GM23248 (cell line): Measurements from ENCODE around the gene LRRC4B. TPM values are rescaled to one million over a fixed set of nuclear protein-coding genes. Genes with fewer than 3 reads are reported as not detected.

ENCODE experiments used
- DNase-seq: peaks from one replicate; pipeline ENCODE4 v3.0.0-alpha.2; 2015
- H2AFZ ChIP-seq: fragments of 200-600 bp; sonication (generic); 2 replicates; pipeline ENCODE4 v1.6.1; 2016; ENCODE audit warnings: antibody characterized with exemption
- H3F3A ChIP-seq: fragments of 200-600 bp; sonication (generic); 2 replicates; pipeline ENCODE4 v1.6.1; 2016; ENCODE audit warnings: mild to moderate bottlenecking, antibody characterized with exemption, mixed run types; ENCODE audit not compliant: insufficient read depth
- H3K27ac ChIP-seq: fragments of 200-600 bp; sonication (generic); 2 replicates; pipeline ENCODE4 v1.5.1; 2016; ENCODE audit warnings: mild to moderate bottlenecking
- H3K27me3 ChIP-seq: fragments of 200-600 bp; sonication (generic); replicated peaks from 2 replicates; pipeline ENCODE4 v1.6.1; 2016; ENCODE audit warnings: mild to moderate bottlenecking; ENCODE audit not compliant: insufficient read depth
- H3K36me3 ChIP-seq: fragments of 200-600 bp; sonication (generic); 2 replicates; pipeline ENCODE4 v1.6.1; 2016; ENCODE audit warnings: low read depth, mild to moderate bottlenecking
- H3K4me1 ChIP-seq: fragments of 200-600 bp; sonication (generic); 2 replicates; pipeline ENCODE4 v1.6.1; 2016; ENCODE audit warnings: mild to moderate bottlenecking; ENCODE audit not compliant: insufficient read depth
- H3K4me2 ChIP-seq: fragments of 200-600 bp; sonication (generic); one replicate; pipeline ENCODE4 v1.6.1; 2016; ENCODE audit warnings: mild to moderate bottlenecking; ENCODE audit not compliant: unreplicated experiment
- H3K4me3 ChIP-seq: fragments of 200-600 bp; sonication (generic); 2 replicates; pipeline ENCODE4 v1.5.1; 2016; ENCODE audit warnings: mild to moderate bottlenecking
- H3K79me2 ChIP-seq: fragments of 200-600 bp; sonication (generic); 2 replicates; pipeline ENCODE4 v1.6.1; 2016; ENCODE audit warnings: mild to moderate bottlenecking; ENCODE audit not compliant: insufficient read depth
- H3K9ac ChIP-seq: fragments of 200-600 bp; sonication (generic); 2 replicates; pipeline ENCODE4 v1.6.1; 2016; ENCODE audit warnings: mild to moderate bottlenecking
- H3K9me2 ChIP-seq: fragments of 200-600 bp; sonication (generic); 2 replicates; pipeline ENCODE4 v1.6.1; 2016; ENCODE audit warnings: mixed run types, mild to moderate bottlenecking, moderate library complexity; ENCODE audit not compliant: insufficient read depth
- H3K9me3 ChIP-seq: fragments of 200-600 bp; sonication (generic); one replicate; pipeline ENCODE4 v1.6.1; 2017; ENCODE audit warnings: low read depth
- H4K20me1 ChIP-seq: fragments of 200-600 bp; sonication (generic); 2 replicates; pipeline ENCODE4 v1.6.0; 2016; ENCODE audit not compliant: insufficient read depth
- EZH2 ChIP-seq: fragments of 200-600 bp; sonication (generic); IDR thresholded peaks from 2 replicates; pipeline ENCODE4 v1.6.1; 2018; ENCODE audit warnings: antibody characterized with exemption, mild to moderate bottlenecking; ENCODE audit not compliant: insufficient read depth, poor library complexity, severe bottlenecking
- EZH2phosphoT487 ChIP-seq: fragments of 200-600 bp; sonication (generic); IDR thresholded peaks from 2 replicates; pipeline ENCODE4 v1.6.1; 2018; ENCODE audit warnings: antibody characterized with exemption, moderate library complexity, mild to moderate bottlenecking, low read depth; ENCODE audit not compliant: insufficient read depth
- WGBS, 2 experiments: methylation state at CpG; one replicate each; pipeline ENCODE4 v1.1.6; 2015 to 2017; ENCODE audit warnings: low lambda C conversion rate in 2 of 2, low coverage in 1 of 2; ENCODE audit errors: missing lambda C conversion rate in 2 of 2; 5-methylcytosine and 5-hydroxymethylcytosine counted together
- in situ Hi-C: fragments of 300-500 bp; cut with MboI; formaldehyde crosslinking; loops from 2 replicates; pipeline ENCODE4 v1.15.0; 2020
- polyA plus RNA-seq: library from polyadenylated mRNA; unstranded; fragments of >200 nt; fragmentation: Nextera tagmentation; extraction: Ambion mirVana; gene quantifications from 2 replicates; pipeline ENCODE4 v1.2.1, GENCODE V29; 2016
- total RNA-seq: library from RNA; depleted of rRNA; stranded (reverse); fragments of >200 nt; shearing (Covaris generic); gene quantifications from 2 replicates; pipeline ENCODE4 v1.2.3, GENCODE V29; 2014

The LRRC4B gene
- total and polyA plus RNA-seq, 2 experiments from 2014 or later, result not detected

DNA sequence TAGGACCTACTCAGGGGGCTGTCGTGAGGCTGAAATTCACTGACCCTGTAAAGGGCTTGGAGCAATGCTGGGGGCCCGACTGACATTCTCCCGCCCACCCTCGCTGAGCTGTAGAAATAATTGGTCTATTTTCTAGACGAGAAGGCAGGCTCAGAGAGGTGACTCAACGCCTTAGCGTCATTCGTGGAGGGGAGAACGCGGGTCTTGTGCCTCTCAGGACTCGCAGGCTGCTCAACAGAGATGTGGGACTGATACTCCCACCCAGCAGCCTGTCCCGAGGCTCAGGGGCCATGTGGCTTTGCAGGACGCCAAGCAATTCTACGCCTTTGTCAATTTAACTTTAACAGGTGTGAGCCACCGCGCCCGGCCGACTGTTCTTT, 30.9 kb downstream of the LRRC4B start:
- no peak for DNase-seq
- no peak overlapping the region for H2AFZ ChIP-seq
- H3K4me1 ChIP-seq, result no peaks in the 10 kb centered on the region
- in situ Hi-C loops, result no loop called here
- no peaks in the 10 kb centered on the region for H3F3A ChIP-seq
- no peak overlapping the region for H3K4me2 ChIP-seq
- H3K9ac ChIP-seq, result no peak overlapping the region
- TF ChIP-seq EZH2phosphoT487, result no peak
- no peak for TF ChIP-seq EZH2
- no peaks in the 10 kb centered on the region for H3K9me3 ChIP-seq
- no peak overlapping the region for H3K27ac ChIP-seq
- WGBS, 2 experiments, result 76 to 79% methylated on average over 18 of the region's 18 CpGs
- no peaks in the 10 kb centered on the region for H3K9me2 ChIP-seq
- no peaks in the 10 kb centered on the region for H3K27me3 ChIP-seq
- H3K36me3 ChIP-seq, result no peaks in the 10 kb centered on the region
- no peaks in the 10 kb centered on the region for H4K20me1 ChIP-seq
- H3K79me2 ChIP-seq, result no peaks in the 10 kb centered on the region
- H3K4me3 ChIP-seq, result no peak overlapping the region

DNA sequence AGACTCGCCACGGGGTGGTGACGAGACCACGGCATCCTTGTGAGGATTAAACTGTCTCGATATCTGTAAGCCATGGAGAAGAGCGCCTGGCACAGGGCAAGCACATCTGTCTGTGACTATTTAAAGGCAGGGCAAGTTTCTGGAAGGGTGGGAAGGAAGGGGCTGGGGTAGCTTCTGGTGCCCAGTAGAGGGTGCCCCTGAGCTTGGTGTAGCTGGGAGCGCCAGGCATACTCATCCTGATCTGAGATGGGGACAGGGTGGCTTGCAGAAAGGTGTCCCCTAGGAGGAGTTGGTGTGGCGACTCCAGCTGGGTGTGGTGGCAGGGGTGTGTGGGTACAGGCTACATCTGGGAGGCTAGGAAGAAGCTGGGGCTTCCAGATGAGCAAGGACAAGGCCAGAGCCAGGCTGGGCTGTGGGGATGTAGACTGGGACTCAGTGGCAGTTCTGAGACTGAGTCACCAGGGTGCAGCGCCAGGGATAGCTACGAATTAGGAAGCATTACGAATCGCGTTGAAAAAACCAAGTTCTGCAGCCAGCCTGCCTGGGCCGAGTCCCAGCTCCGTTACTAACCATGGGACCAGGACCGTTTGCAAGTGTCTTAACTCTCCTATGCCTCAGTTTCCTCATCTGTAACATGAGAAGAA, 31.5 kb downstream of the LRRC4B start:
- no peak overlapping the region for H3K4me3 ChIP-seq
- H3K9me3 ChIP-seq, result no peaks in the 10 kb centered on the region
- DNase-seq, result no peak
- WGBS, 2 experiments, result 54% methylated on average over 16 of the region's 16 CpGs
- H3K36me3 ChIP-seq, result no peaks in the 10 kb centered on the region
- in situ Hi-C loops, result no loop called here
- H3K4me2 ChIP-seq, result no peak overlapping the region
- TF ChIP-seq EZH2phosphoT487, result no peak
- no peak for TF ChIP-seq EZH2
- no peak overlapping the region for H3K27ac ChIP-seq
- H3K4me1 ChIP-seq, result no peaks in the 10 kb centered on the region
- H3K27me3 ChIP-seq, result no peaks in the 10 kb centered on the region
- no peak overlapping the region for H2AFZ ChIP-seq
- H3K9ac ChIP-seq, result no peak overlapping the region
- H3K79me2 ChIP-seq, result no peaks in the 10 kb centered on the region
- no peaks in the 10 kb centered on the region for H3K9me2 ChIP-seq
- H3F3A ChIP-seq, result no peaks in the 10 kb centered on the region
- H4K20me1 ChIP-seq, result no peaks in the 10 kb centered on the region

DNA sequence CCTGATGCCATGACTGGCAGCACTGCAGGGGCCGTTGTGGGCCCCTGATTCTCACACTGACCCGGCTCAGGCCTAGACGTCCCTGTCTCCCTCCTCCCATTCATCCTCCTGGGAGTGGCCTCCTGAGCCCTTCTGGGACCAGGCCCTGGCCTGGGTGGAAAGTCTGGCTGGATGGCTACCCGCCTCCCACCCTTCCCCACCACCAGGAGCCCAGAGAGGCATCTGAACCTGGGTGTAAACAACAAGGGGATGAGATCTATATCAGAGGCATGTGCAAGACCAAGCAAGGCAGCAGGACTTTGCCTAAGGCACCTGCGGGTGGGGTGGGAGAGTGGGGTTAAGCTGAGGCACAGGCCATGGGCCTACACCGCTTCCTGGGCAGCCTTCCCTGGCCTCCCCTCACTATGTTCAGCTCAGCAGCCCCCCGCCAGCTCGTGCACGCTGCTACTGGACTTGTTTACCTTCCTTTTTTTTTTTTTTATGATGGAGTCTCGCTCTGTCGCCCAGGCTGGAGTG, 32.5 kb downstream of the LRRC4B start:
- H3K4me2 ChIP-seq, result no peak overlapping the region
- DNase-seq, result no peak
- no peaks in the 10 kb centered on the region for H3K4me1 ChIP-seq
- TF ChIP-seq EZH2phosphoT487, result no peak
- TF ChIP-seq EZH2, result no peak
- no peaks in the 10 kb centered on the region for H4K20me1 ChIP-seq
- no peaks in the 10 kb centered on the region for H3K9me3 ChIP-seq
- in situ Hi-C loops, result no loop called here
- H3K9me2 ChIP-seq, result no peaks in the 10 kb centered on the region
- no peak overlapping the region for H2AFZ ChIP-seq
- H3K27me3 ChIP-seq, result no peaks in the 10 kb centered on the region
- H3K4me3 ChIP-seq, result no peak overlapping the region
- no peaks in the 10 kb centered on the region for H3K79me2 ChIP-seq
- no peak overlapping the region for H3K27ac ChIP-seq
- no peak overlapping the region for H3K9ac ChIP-seq
- no peaks in the 10 kb centered on the region for H3F3A ChIP-seq
- 32 to 35% methylated on average over 11 of the region's 11 CpGs for WGBS, 2 experiments
- no peaks in the 10 kb centered on the region for H3K36me3 ChIP-seq

DNA sequence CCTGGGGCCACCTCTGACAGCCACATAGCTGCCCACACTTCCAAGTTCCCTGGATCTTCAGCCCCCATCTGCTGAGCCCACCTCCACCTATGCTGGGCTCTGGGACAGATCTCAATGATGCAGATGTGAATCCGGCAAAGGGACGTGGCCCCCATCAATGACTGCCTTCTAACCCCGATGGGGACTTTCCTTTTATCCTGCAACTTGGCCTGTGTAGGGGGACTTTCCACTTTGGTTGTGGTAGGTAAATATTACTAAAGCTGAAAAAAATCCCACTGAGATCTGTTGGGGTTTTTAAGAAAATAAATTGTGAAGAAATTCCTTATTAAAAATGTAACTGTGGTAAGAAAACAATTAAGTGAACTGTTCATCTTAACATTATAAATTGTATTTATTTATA, 33.8 kb downstream of the LRRC4B start:
- Histone ChIP-seq H3K9me2 (no peaks in the 10 kb centered on the region), H2AFZ (no peak overlapping the region), H3K4me3 (no peak overlapping the region), H3K4me1 (no peaks in the 10 kb centered on the region), H4K20me1 (no peaks in the 10 kb centered on the region), H3K9me3 (no peaks in the 10 kb centered on the region), H3K27me3 (no peaks in the 10 kb centered on the region), H3K9ac (no peak overlapping the region), H3K79me2 (no peaks in the 10 kb centered on the region), H3K27ac (no peak overlapping the region), H3K4me2 (no peak overlapping the region), H3K36me3 (no peaks in the 10 kb centered on the region), H3F3A (no peaks in the 10 kb centered on the region)
- 68 to 77% methylated on average over 3 of the region's 3 CpGs for WGBS, 2 experiments
- TF ChIP-seq EZH2 (no peak), EZH2phosphoT487 (no peak)
- DNase-seq, result no peak
- in situ Hi-C loops, result no loop called here
